Glutamatergic neuron (in vitro differentiated cells): Measurements from ENCODE around the gene GNS. TPM values are rescaled to one million over a fixed set of nuclear protein-coding genes. Genes with fewer than 3 reads are reported as not detected.
A peak's percentile ranks its signal among the peaks of the same experiment; 100 is the strongest.
"Not testable (repeated sequence)": the region's sequence is repeated elsewhere in the genome, so short reads cannot be mapped to it uniquely, and the experiment has no call there.

ENCODE experiments used
- DNase-seq: peaks from one replicate; pipeline ENCODE4 v3.0.0; 2022
- H3K27ac Mint-ChIP-seq: one replicate; pipeline ENCODE4 v1.8.0; 2020; ENCODE audit warnings: mild to moderate bottlenecking, mixed read lengths, inconsistent platforms; ENCODE audit not compliant: unreplicated experiment
- H3K27me3 Mint-ChIP-seq: one replicate; pipeline ENCODE4 v1.8.0; 2020; ENCODE audit warnings: mild to moderate bottlenecking, moderate library complexity, mixed read lengths, inconsistent platforms; ENCODE audit not compliant: unreplicated experiment
- H3K36me3 Mint-ChIP-seq: one replicate; pipeline ENCODE4 v1.8.0; 2020; ENCODE audit warnings: mild to moderate bottlenecking, mixed read lengths, inconsistent platforms; ENCODE audit not compliant: unreplicated experiment
- H3K4me1 Mint-ChIP-seq: one replicate; pipeline ENCODE4 v1.8.0; 2020; ENCODE audit warnings: mild to moderate bottlenecking, low read depth, mixed read lengths, inconsistent platforms; ENCODE audit not compliant: unreplicated experiment
- H3K4me3 Mint-ChIP-seq: one replicate; pipeline ENCODE4 v1.8.0; 2020; ENCODE audit warnings: mild to moderate bottlenecking, mixed read lengths, inconsistent platforms; ENCODE audit not compliant: unreplicated experiment
- H3K9me3 Mint-ChIP-seq: one replicate; pipeline ENCODE4 v1.8.0; 2020; ENCODE audit warnings: mild to moderate bottlenecking, moderate library complexity, mixed read lengths, inconsistent platforms; ENCODE audit not compliant: unreplicated experiment
- total RNA-seq: library from RNA; stranded (reverse); fragmentation: NEBNext Ultra II Directional; extraction: Animal tissue kit (Norgen Biotek cat#: 25700); gene quantifications from one replicate; pipeline ENCODE4 v1.2.1, GENCODE V29; 2021; ENCODE audit not compliant: unreplicated experiment
- TF ChIP-seq, protein P1 (sequence below): fragments of 200-600 bp; sonication (generic); IDR thresholded peaks from one replicate; pipeline ENCODE4 v1.5.0; 2021; ENCODE audit not compliant: partially characterized antibody, unreplicated experiment

GNS gene
- total RNA-seq, 1 donor from 2014 or later: 145 TPM

DNA sequence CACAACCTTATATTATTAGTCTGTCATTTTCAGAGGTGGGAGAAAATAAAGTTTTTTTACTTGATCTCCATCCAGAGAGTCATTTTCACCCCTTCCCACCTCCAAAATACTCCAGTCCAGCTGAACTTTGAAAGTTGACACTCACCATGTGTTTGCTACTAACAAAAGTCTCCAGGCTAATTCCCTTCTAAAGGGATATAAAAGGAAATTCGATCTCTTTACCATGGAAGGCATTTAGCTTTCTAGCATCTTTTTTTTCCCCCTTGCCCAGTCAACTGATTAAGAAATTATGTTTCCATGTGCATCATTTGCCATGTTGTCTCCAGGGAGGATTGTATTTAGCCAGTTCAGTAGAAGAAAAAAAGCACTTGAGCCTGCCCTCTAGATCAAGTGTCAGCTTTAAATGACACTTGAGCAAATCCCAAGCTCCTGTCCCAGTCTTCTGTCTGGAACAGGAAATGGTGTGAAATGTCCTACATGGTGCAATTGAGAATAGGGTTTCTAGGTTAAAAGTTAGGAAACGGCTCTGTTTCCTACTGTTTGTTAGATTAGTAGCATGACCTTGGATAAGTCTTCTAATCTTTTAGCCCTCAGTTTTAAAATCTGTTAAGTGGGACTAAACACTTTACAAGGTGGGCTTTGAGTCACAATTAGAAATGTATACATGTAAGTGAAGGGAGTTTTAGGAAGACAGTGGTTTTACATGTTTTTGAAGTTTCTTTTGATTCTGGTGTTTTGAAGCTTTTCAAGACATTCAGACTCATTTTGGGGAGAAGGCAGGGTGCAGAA is 67.2 kb downstream of the GNS start:
- TF ChIP-seq, protein P1, sequence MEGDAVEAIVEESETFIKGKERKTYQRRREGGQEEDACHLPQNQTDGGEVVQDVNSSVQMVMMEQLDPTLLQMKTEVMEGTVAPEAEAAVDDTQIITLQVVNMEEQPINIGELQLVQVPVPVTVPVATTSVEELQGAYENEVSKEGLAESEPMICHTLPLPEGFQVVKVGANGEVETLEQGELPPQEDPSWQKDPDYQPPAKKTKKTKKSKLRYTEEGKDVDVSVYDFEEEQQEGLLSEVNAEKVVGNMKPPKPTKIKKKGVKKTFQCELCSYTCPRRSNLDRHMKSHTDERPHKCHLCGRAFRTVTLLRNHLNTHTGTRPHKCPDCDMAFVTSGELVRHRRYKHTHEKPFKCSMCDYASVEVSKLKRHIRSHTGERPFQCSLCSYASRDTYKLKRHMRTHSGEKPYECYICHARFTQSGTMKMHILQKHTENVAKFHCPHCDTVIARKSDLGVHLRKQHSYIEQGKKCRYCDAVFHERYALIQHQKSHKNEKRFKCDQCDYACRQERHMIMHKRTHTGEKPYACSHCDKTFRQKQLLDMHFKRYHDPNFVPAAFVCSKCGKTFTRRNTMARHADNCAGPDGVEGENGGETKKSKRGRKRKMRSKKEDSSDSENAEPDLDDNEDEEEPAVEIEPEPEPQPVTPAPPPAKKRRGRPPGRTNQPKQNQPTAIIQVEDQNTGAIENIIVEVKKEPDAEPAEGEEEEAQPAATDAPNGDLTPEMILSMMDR: no peak
- Mint-ChIP-seq H3K4me3 (peak overlapping the region; percentile 4), H3K9me3 (peaks cover 1% of the 10 kb centered on the region), H3K27ac (peak overlapping the region; percentile 84), H3K27me3 (no peaks in the 10 kb centered on the region), H3K4me1 (peaks cover 39% of the 10 kb centered on the region), H3K36me3 (no peaks in the 10 kb centered on the region)
- DNase-seq: no peak

DNA sequence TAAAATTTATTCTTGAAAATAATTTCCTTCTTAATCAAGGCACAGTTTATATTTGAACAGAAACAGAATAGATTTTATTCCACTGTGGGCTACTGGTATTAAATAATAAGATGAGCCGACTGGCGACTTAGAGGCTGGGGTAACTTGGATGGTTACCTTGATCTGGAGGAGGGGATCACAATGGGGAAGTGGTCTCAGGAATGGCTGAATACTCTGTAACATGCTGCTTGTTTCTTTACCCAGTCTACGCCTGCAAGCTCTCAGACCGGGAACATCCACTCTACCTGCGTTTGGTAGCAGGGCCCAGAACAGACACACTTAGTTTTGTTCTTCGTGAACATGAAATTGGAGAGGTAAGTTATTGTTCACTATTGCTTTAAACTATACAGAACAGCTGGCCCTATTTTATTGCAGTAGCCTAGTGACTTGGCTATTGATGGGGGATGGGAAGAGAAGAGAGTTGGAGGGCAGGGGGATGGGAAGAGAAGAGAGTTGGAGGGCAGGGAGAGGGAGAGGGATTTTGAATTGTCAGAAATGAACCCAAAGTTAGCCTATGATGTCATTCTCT is 67.9 kb downstream of the GNS start:
- H3K27ac Mint-ChIP-seq: peak overlapping the region; percentile 84
- peaks cover 39% of the 10 kb centered on the region for H3K4me1 Mint-ChIP-seq
- H3K36me3 Mint-ChIP-seq: no peaks in the 10 kb centered on the region
- TF ChIP-seq, protein P1: no peak
- DNase-seq: no peak
- peaks cover 1% of the 10 kb centered on the region for H3K9me3 Mint-ChIP-seq
- H3K27me3 Mint-ChIP-seq: no peaks in the 10 kb centered on the region
- H3K4me3 Mint-ChIP-seq: peak overlapping the region; percentile 3

DNA sequence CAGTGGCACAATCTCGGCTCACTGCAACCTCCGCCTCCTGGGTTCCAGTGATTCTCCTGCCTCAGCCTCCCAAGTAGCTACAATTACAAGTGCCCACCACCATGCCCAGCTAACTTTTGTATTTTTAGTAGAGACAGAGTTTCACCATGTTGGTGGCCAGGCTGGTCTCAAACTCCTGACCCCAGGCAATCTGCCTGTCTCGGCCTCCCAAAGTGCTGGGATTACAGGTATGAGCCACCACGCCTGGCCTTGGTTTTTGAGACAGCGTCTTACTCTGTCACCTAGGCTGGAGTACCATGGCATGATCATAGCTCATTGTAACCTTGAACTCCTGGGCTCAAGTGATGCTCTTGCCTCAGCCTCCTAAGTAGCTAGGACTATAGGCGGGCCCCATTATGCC is 69.0 kb downstream of the GNS start:
- H3K36me3 Mint-ChIP-seq, DNase-seq, H3K9me3 Mint-ChIP-seq, H3K27ac Mint-ChIP-seq, H3K4me3 Mint-ChIP-seq, H3K27me3 Mint-ChIP-seq: not testable (repeated sequence)
- H3K4me1 Mint-ChIP-seq: peaks cover 39% of the 10 kb centered on the region

DNA sequence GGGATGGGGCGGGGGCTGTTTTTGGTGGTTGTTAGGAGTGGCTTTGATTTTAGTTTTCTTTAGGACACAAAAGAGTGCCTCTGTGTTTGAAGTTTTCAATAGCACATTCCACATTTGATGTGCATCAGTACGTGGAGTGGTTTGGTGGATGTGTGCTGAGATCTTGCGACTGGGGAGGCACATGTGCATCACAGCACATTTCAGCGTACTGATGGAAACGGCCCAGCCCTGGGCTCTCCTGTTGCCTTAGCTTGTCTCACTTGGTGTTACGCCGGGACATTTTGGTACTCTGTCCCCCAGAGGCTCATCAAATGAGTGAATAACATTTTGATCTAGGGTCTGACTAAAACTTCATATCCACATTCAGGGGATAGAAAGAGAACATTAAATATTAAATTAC is 70.5 kb downstream of the GNS start:
- TF ChIP-seq, protein P1: no peak
- Mint-ChIP-seq H3K27ac (peak overlapping the region; percentile 38), H3K27me3 (no peaks in the 10 kb centered on the region), H3K4me1 (peaks cover 33% of the 10 kb centered on the region), H3K36me3 (no peaks in the 10 kb centered on the region), H3K4me3 (no peak overlapping the region), H3K9me3 (peaks cover 1% of the 10 kb centered on the region)
- no peak for DNase-seq

DNA sequence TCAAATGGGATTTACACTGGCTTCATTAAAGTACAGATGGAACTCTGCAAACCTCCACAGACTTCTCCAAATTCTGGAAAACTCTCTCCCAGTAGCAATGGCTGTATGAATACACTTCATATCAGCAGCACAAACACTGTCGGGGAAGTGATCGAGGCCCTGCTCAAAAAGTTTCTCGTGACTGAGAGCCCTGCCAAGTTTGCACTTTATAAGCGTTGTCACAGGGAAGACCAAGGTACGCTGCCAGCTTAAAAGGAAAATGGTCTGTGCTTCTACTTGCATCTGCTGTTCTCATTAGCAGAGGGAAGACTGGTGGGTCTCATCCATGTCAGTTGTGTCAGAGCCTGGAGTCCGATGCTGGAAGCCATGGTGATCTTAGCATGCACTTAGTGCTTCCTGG is 71.0 kb downstream of the GNS start:
- peaks cover 1% of the 10 kb centered on the region for H3K9me3 Mint-ChIP-seq
- H3K4me1 Mint-ChIP-seq: peaks cover 34% of the 10 kb centered on the region
- DNase-seq: no peak
- peaks cover 2% of the 10 kb centered on the region for H3K27me3 Mint-ChIP-seq
- TF ChIP-seq, protein P1: no peak
- no peaks in the 10 kb centered on the region for H3K36me3 Mint-ChIP-seq
- no peak overlapping the region for H3K4me3 Mint-ChIP-seq
- H3K27ac Mint-ChIP-seq: no peak overlapping the region
